ENCODE results near the gene MUC2.

DNA sequence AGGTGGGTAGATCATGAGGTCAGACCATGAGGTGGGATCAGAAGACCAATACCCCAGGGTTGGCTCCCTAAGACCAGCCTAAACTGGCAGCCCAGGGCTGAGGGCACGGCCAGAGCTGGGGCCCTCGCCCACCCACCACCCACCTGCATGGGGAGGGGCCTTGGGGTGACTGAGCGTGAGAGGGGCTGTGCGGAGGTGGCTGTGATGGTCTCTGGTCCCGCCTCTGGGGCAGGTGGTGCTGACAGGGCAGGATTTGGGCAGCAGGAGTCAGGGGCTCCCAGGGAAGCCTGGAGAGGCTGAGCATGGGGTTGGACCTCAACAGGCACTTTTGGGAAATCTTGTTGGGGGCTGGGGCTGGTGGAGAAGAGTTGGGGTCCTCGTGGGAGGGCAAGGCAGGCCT lies 43.3 kb downstream of the MUC2 start:
- no peak for TF ChIP-seq GABPA (IDR thresholded peaks at IDR 0.05; ENCODE audit: low read depth)
- TF ChIP-seq, protein P1, sequence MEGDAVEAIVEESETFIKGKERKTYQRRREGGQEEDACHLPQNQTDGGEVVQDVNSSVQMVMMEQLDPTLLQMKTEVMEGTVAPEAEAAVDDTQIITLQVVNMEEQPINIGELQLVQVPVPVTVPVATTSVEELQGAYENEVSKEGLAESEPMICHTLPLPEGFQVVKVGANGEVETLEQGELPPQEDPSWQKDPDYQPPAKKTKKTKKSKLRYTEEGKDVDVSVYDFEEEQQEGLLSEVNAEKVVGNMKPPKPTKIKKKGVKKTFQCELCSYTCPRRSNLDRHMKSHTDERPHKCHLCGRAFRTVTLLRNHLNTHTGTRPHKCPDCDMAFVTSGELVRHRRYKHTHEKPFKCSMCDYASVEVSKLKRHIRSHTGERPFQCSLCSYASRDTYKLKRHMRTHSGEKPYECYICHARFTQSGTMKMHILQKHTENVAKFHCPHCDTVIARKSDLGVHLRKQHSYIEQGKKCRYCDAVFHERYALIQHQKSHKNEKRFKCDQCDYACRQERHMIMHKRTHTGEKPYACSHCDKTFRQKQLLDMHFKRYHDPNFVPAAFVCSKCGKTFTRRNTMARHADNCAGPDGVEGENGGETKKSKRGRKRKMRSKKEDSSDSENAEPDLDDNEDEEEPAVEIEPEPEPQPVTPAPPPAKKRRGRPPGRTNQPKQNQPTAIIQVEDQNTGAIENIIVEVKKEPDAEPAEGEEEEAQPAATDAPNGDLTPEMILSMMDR (IDR thresholded peaks at IDR 0.05; ENCODE audit: insufficient read depth, low read length), result no peak
- TF ChIP-seq POLR2AphosphoS5 (IDR thresholded peaks at IDR 0.05; ENCODE audit: low read depth), result no peak
- TF ChIP-seq SPI1 (IDR thresholded peaks at IDR 0.05; ENCODE audit: borderline replicate concordance, low read depth), result no peak
